GM12891 (cell line): Measurements from ENCODE around the gene MSLN.

ENCODE experiments used
- POLR2A ChIP-seq: IDR thresholded peaks from 2 replicates; pipeline ENCODE4 v1.6.1; 2011; ENCODE audit warnings: low read depth, low read length, control low read depth
- POLR2AphosphoS5 ChIP-seq: IDR thresholded peaks from 2 replicates; pipeline ENCODE4 v1.6.1; 2011; ENCODE audit warnings: low read depth, low read length, control low read depth
- TAF1 ChIP-seq: IDR thresholded peaks from 2 replicates; pipeline ENCODE4 v1.6.1; 2011; ENCODE audit warnings: low read depth, low read length, control low read depth

DNA sequence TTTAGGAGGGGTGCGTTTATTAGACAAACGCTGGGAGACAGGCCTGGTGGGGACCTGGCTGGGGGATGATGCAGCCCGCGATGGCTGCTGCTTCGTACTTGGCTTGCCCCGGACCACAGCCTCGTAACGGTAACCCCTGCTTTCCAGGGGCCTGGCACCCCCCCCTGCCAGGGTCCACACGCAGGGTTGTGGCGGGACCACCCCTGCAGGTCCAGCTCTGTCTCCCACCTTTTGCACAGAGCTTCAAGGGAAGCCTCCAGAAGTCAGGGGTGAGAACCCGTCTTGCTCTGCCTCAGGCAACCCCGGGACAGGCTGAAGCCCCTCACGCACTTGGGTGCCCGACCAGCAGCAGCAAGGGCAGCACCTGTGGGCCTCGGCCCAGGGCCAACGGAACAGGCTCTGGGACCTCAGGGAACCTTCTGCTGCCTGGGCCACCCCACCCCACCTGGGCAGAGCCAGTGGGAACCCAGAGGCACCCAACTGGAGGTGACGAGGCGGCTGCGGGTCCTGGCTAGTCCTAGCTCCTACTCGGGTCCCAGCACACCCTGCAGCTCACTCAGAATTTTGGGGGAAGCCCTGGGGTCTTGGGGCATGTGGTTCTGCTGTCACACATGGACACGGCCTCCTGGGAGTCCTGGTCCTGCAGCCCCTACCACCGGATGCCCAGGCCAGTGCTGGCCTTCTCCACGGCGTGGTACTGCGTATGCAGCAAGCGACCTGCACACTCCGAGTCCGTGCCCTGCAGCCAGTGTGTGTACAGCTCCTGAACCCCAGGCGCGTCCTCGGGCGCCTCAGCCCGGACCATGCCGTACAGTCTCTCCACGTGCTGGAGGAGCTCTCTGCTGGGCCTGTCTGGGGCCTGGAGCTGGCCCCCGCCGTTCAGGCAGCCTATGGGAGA lies 30.5 kb upstream of the MSLN start:
- TF ChIP-seq POLR2A (no peak), TAF1 (no peak), POLR2AphosphoS5 (no peak)
